GM21723 (cell line): ENCODE measurements around the gene SWI5.

ENCODE experiments used
- ATAC-seq: cut with Tn5 transposase; IDR thresholded peaks from one replicate; pipeline ENCODE4 v1.9.1; 2021; ENCODE audit warnings: mild to moderate bottlenecking, moderate library complexity; ENCODE audit not compliant: unreplicated experiment

The SWI5 gene

GRCh38 chr9:128250839-128251731, 25.0 kb upstream of the SWI5 start:
- peak; percentile 20 for ATAC-seq

- no peak for ATAC-seq
These were observed 24.4 kb upstream of the SWI5 start for GRCh38 chr9:128251732-128252100.

- ATAC-seq: no peak
These were observed 23.5 kb upstream of the SWI5 start for GRCh38 chr9:128252317-128253139.

GRCh38 chr9:128253140-128253990, 22.7 kb upstream of the SWI5 start:
- ATAC-seq: no peak

- ATAC-seq: no peak
These were observed 22.1 kb upstream of the SWI5 start for GRCh38 chr9:128253991-128254346.

GRCh38 chr9:128254362-128254761, 21.7 kb upstream of the SWI5 start:
- ATAC-seq: no peak

- ATAC-seq: no peak
These were observed 21.0 kb upstream of the SWI5 start for GRCh38 chr9:128254855-128255759.

- ATAC-seq: no peak
These were observed 18.8 kb upstream of the SWI5 start for GRCh38 chr9:128257086-128257825.

GRCh38 chr9:128257907-128258306, 18.2 kb upstream of the SWI5 start:
- ATAC-seq: no peak

- ATAC-seq: no peak
These were observed 17.8 kb upstream of the SWI5 start for GRCh38 chr9:128258326-128258725.

GRCh38 chr9:128259156-128259555, 16.9 kb upstream of the SWI5 start:
- ATAC-seq: no peak

GRCh38 chr9:128260340-128260739, 15.7 kb upstream of the SWI5 start:
- ATAC-seq: no peak

GRCh38 chr9:128262687-128263086, 13.4 kb upstream of the SWI5 start:
- no peak for ATAC-seq

- ATAC-seq: no peak
These were observed 10.7 kb upstream of the SWI5 start for GRCh38 chr9:128265348-128265847.

- ATAC-seq: no peak
These were observed 9.0 kb upstream of the SWI5 start for GRCh38 chr9:128266868-128267590.

- ATAC-seq: no peak
These were observed 5.0 kb upstream of the SWI5 start for GRCh38 chr9:128271112-128271511.

- no peak for ATAC-seq
These were observed 4.6 kb upstream of the SWI5 start for GRCh38 chr9:128271512-128271911.

GRCh38 chr9:128274245-128274644, 1.8 kb upstream of the SWI5 start:
- no peak for ATAC-seq
